ENCODE data around the gene RAC3.
"Not testable (repeated sequence)": the region's sequence is repeated elsewhere in the genome, so short reads cannot be mapped to it uniquely, and the experiment has no call there.

GRCh38 chr17:82038796-82039409 is 7.4 kb downstream of the RAC3 start:
- not testable (repeated sequence) for TF ChIP-seq CTCF (IDR thresholded peaks at IDR 0.05; ENCODE audit: insufficient read depth, low read length, poor library complexity, severe bottlenecking); EZH2phosphoT487 (conservative IDR thresholded peaks at IDR 0.05; ENCODE audit: low read length)
